DOHH2 (cell line): ENCODE data around the gene DYNLRB2.

Source experiments
- EZH2phosphoT487 ChIP-seq: fragments of 200-600 bp; sonication (generic); IDR thresholded peaks from 2 replicates; pipeline ENCODE4 v1.6.1; 2017; ENCODE audit warnings: borderline replicate concordance, mild to moderate bottlenecking, antibody characterized with exemption, low read length, moderate library complexity, mixed read lengths
- TF ChIP-seq, protein P1 (sequence below): fragments of 200-600 bp; sonication (generic); IDR thresholded peaks from one replicate; pipeline ENCODE4 v1.5.1; 2014; ENCODE audit warnings: antibody characterized with exemption, mild to moderate bottlenecking, low read depth, low read length; ENCODE audit not compliant: poor library complexity, severe bottlenecking

GRCh38 chr16:80586476-80586875 lies 45.7 kb downstream of the DYNLRB2 start:
- TF ChIP-seq, protein P1, sequence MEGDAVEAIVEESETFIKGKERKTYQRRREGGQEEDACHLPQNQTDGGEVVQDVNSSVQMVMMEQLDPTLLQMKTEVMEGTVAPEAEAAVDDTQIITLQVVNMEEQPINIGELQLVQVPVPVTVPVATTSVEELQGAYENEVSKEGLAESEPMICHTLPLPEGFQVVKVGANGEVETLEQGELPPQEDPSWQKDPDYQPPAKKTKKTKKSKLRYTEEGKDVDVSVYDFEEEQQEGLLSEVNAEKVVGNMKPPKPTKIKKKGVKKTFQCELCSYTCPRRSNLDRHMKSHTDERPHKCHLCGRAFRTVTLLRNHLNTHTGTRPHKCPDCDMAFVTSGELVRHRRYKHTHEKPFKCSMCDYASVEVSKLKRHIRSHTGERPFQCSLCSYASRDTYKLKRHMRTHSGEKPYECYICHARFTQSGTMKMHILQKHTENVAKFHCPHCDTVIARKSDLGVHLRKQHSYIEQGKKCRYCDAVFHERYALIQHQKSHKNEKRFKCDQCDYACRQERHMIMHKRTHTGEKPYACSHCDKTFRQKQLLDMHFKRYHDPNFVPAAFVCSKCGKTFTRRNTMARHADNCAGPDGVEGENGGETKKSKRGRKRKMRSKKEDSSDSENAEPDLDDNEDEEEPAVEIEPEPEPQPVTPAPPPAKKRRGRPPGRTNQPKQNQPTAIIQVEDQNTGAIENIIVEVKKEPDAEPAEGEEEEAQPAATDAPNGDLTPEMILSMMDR = no peak
- TF ChIP-seq EZH2phosphoT487 = no peak
